GM12865 (cell line): Measurements from ENCODE around the gene VWA3A.

Experiments used
- DNase-seq: peaks from one replicate; pipeline ENCODE4 v3.0.0; 2010; ENCODE audit warnings: low read depth
- H3K4me3 ChIP-seq: 2 replicates; pipeline ENCODE4 v1.5.1; 2011; ENCODE audit warnings: mild to moderate bottlenecking, low read depth, low read length, control low read depth
- TF ChIP-seq, protein P1 (sequence below): IDR thresholded peaks from 2 replicates; pipeline ENCODE4 v1.5.1; 2011; ENCODE audit warnings: low read length, control low read depth, low read depth, inconsistent platforms; ENCODE audit not compliant: insufficient read depth; ENCODE audit errors: missing control alignments

The VWA3A gene

DNA sequence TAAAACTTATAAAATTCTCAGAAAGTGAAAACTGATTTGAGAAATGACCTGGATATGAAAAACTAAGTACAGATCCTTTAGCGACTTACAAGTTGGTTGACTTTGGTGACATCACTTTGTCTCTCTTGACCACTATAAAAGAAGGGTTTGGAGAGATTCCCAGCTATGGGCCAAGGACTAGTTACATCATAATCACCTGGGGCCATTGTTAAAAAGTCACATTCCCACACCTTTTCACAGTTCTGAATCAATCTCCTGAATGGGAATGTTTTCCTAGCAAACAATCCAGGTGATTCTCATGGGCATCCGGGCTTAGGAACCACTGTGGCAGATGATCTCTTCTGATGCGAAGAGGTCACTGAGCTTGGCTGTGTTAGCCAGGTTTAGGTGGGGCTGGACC, 620 bp upstream of the VWA3A start:
- TF ChIP-seq, protein P1, sequence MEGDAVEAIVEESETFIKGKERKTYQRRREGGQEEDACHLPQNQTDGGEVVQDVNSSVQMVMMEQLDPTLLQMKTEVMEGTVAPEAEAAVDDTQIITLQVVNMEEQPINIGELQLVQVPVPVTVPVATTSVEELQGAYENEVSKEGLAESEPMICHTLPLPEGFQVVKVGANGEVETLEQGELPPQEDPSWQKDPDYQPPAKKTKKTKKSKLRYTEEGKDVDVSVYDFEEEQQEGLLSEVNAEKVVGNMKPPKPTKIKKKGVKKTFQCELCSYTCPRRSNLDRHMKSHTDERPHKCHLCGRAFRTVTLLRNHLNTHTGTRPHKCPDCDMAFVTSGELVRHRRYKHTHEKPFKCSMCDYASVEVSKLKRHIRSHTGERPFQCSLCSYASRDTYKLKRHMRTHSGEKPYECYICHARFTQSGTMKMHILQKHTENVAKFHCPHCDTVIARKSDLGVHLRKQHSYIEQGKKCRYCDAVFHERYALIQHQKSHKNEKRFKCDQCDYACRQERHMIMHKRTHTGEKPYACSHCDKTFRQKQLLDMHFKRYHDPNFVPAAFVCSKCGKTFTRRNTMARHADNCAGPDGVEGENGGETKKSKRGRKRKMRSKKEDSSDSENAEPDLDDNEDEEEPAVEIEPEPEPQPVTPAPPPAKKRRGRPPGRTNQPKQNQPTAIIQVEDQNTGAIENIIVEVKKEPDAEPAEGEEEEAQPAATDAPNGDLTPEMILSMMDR, result no peak
- no peak overlapping the region for H3K4me3 ChIP-seq
- DNase-seq, result no peak

DNA sequence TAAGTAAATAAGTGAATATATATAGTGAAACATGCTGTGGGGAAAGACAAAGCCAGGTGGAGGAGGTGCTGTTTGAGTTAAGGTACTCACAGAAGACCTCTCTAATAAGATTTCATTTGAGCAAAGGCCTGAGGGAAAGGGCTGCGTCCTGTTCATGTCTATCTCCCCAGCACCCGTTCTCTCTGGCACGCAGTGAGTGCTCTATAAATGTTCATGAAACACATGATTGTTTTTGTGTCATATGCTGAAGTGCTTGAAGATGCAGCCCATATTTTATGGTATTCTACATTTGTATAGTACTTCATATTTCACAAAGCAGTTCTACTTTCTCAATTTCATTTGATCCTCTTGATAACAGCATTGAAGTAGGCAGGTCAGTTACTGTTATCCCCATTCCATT, 990 bp downstream of the VWA3A start:
- no peak for DNase-seq
- TF ChIP-seq, protein P1, result no peak
- H3K4me3 ChIP-seq, result no peak overlapping the region

DNA sequence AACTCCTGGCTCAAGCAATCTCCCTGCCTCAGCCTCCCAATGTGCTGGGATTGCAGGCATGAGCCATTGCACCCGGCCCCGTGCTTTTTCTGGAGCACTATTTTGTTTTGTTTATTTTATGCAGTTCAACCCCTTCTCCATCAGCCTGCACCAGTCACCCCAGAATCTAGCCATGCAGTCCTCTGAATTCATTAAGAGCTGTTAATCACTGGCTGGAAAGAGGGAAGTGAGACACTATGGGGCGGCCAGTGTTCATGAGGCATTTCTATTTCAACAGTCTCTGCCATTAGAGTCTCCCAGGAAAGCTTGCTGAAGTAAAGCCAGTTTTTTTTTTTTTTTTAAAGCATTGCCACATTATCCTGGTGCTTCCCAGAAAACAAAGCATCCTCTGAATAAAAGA, 1.7 kb downstream of the VWA3A start:
- TF ChIP-seq, protein P1, result no peak
- DNase-seq, result no peak
- no peak overlapping the region for H3K4me3 ChIP-seq

DNA sequence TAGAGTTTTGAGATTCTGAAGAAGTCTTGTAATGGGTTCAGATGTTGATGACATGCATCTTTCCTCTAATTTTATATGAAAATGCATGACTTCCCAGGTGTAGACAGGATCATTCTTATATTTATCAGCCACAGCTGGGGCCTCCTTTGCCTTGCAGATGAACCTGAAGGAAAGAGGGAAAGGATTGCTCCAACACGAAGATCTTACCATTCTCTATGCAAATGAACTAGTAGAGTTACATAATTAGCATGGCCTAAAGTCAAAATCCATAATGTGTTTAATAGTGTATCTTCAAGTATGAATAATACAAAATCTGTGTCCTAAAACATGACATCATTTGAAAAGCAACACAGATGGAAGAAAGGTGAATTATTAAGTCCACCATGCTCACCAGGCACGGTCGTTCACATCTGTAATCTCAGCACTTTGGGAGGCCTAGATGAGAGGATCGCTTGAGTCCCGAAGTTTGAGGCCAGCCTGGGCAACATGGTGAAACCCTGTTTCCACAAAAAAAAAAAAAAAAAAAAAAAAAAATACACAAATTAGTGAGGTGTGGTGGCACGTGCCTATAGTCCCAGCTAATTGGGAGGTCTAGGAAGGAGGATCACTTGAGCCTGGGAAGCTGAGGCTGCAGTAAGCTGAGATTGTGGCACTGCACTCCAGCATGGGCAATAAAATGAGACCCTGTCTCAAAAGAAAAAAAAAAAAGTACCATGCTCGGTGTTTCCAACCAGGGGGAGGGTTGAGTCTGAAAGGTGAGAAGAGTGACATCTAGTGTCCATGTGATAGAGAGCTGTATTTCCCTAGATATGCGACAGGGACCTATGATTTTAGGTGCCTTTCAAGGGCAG, 6.3 kb downstream of the VWA3A start:
- H3K4me3 ChIP-seq, result no peak overlapping the region
- peak; percentile 66 for DNase-seq
- TF ChIP-seq, protein P1, result peak; percentile 69

DNA sequence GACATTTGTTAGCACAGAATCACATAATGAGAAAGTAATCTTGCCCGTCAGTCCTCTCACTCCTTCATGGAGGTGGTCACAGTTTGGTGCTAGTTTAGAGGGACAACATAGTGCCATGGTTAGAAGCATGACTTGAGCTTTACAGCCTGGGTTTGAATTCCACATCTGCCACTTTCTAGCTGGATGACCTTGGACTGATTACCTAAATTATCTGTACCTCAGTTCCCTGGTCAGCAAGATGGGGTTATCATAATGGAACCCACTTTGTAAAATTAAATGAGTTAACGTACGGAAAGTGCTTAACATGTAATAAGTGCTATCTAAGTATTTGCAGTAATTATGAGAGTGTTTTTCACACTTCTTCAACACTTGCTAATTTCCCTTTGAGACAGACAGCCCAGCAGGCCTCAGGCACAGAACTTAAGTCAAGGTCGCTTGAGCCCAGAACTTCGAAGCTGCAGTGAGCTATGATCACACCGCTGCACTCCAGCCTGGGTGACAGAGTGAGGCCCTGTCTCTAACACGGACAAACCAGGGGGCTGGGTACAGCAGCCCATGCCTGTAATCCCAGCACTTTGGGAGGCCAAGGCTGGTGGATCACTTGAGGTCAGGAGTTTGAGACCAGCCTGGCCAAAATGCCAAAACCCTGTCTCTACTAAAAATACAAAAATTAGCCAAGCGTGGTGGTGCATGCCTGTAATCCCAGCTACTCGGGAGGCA, 7.1 kb downstream of the VWA3A start:
- H3K4me3 ChIP-seq, result no peak overlapping the region
- TF ChIP-seq, protein P1, result no peak
- no peak for DNase-seq

DNA sequence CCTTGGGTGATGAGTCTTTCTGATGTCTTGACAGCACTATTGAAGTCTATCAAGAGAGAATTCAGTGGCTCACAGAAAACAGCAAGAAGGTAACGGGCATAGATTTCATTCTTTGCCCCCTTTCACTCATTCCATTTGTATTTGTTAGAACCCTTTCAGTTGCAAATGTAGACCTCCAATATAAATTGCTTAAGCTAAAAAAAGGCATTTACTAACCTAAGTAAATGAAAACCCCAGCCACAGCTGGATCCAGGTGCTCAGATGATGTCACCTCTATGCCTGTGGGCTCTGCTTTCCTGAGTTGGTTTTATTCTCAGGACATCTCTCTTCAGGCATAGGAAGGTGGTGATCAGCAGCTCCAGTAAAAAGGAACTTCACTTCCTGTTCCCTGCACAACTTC, 11.1 kb downstream of the VWA3A start:
- TF ChIP-seq, protein P1, result no peak
- no peak overlapping the region for H3K4me3 ChIP-seq
- DNase-seq, result no peak
